ENCODE measurements around the gene KCNT1.
A peak's percentile ranks its signal among the peaks of the same experiment; 100 is the strongest.

The KCNT1 gene

DNA sequence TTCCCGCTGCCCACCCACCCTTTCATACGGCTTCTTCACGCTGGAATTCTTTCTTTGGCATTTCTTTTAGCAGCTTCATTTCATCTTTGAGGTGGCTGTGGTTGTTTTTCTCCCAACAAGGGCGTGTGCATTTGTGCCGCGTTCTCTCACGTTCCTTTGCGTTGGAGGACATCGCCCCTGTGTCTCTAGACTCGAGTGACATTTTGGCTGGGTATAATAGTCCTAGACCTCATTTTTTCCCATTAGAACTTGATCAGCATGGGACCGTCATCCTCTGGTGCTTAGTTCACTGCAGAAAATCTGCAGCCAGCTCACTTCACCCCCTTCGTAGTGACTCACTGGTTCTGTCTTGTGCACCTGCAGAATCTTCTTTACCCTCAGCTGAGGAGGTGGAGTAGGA is 29.5 kb downstream of the KCNT1 start:
- TF ChIP-seq Cebpa-rat (IDR thresholded peaks at IDR 0.05), result no peak
- Histone ChIP-seq H4K20me1 (no peaks in the 10 kb centered on the region), H3K4me1 (no peaks in the 10 kb centered on the region), H3K4me2 (no peak overlapping the region), H3K36me3 (no peaks in the 10 kb centered on the region), H3K27me3 (peaks cover 7% of the 10 kb centered on the region; the same call in 1 of the 2 replicates), H3K9ac (no peak overlapping the region), H3K27ac (no peak overlapping the region), H3K4me3 (no peak overlapping the region), H3K9me3 (peaks cover 17% of the 10 kb centered on the region)

DNA sequence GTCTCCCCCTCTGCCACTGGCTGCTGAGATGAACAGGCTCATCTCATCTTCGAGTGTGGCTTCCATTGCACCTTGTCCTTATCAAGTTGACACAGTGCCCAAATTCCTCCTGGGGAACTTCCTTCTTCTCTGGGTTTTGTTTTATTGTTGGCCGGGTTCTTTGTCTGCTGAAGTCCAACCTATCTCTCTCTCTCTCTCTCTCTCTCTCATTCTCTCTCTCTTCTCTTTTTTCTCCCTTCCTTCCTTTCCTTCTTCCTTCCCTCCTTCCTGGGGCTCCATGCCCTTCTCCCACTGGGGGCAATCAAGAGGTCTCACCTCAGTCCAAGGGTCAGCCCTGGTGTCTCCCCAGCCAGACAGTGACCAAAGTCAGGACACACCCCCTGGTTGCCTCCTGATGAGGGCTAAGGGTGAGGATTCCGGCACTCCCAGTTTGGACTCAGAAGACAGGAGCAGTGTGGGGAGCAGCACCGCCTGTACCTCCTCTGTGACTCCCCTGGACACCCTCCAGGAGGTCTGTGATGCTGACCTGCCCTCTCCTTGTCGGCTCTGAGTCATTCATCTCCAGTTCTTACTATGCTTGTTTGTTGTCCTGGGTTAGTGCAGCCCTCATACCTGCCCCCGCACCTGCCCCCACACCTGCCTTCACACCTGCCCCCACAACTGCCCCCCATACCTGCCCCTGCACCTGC is 30.7 kb downstream of the KCNT1 start:
- no peaks in the 10 kb centered on the region for H4K20me1 ChIP-seq
- peaks cover 12% of the 10 kb centered on the region; the same call in 1 of the 2 replicates for H3K27me3 ChIP-seq
- peaks cover 17% of the 10 kb centered on the region for H3K9me3 ChIP-seq
- no peak overlapping the region for H3K27ac ChIP-seq
- no peak overlapping the region for H3K4me3 ChIP-seq
- TF ChIP-seq Cebpa-rat (IDR thresholded peaks at IDR 0.05), result no peak
- peaks cover 5% of the 10 kb centered on the region for H3K4me1 ChIP-seq
- H3K36me3 ChIP-seq, result no peaks in the 10 kb centered on the region
- H3K9ac ChIP-seq, result no peak overlapping the region
- no peak overlapping the region for H3K4me2 ChIP-seq

DNA sequence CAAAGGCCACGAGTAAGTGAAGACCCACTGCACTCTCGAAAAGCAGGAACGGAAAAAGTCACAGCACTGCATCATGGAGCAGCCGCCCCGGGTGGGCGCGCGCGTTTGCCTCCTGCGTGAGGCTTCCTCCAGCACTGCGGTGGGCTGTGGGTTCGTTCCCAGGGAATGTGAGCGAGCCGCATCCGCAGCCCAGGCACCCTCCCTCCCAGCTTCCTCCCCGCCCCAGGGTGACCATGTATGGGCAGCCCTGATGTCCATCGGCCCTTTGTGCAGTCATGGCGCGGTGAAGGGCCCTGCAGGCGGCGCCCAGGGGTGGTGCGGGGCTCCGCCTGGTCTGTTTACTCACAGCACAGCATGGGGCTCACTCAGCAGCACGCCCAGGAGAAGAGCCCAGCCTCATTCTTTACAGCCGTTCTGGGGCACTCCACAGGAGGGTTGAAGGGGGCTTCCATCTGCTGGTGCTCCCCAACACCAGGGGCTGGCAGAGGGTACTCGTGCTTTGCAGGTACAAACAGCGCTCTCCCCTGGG is 32.7 kb downstream of the KCNT1 start:
- Histone ChIP-seq H3K4me3 (no peak overlapping the region), H3K4me1 (peaks cover 16% of the 10 kb centered on the region), H3K9ac (no peak overlapping the region), H3K9me3 (peaks cover 17% of the 10 kb centered on the region), H3K27me3 (peaks cover 8% of the 10 kb centered on the region; the same call in 1 of the 2 replicates), H3K36me3 (no peaks in the 10 kb centered on the region), H3K4me2 (no peak overlapping the region), H3K27ac (no peak overlapping the region), H4K20me1 (no peaks in the 10 kb centered on the region)
- no peak for TF ChIP-seq Cebpa-rat (IDR thresholded peaks at IDR 0.05)

DNA sequence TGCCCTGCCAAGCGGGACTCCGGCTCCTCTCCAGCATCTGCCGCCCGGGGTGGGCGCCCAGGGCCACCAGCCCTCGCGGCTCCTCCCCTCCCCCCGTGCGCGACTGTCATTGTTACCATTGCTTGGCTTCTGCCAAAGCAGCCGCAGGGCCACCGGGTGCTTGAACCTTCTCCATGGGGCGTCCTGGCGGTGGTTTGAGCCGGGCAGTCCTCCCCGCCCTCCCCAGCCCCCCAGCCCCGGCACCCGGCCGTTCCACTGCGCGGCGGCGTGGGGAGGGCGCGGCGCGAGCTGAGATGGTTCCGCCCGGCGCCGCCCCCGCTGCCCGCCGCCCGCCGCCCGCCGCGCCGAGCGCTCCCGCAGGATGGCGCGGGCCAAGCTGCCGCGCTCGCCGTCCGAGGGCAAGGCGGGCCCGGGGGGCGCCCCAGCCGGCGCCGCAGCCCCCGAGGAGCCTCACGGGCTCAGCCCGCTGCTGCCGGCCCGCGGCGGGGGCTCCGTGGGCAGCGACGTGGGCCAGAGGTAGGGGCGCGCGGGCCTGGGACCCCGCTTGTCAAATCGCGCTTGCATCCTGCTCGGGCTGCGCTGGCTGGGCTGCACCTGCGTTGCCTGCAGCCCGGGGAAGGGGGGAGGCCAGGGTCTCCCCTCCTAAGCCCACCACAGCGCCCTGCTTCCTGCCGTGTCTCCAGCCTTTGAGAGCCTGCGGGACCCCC is 34.4 kb downstream of the KCNT1 start:
- H3K9ac ChIP-seq, result no peak overlapping the region
- TF ChIP-seq Cebpa-rat (IDR thresholded peaks at IDR 0.05), result no peak

DNA sequence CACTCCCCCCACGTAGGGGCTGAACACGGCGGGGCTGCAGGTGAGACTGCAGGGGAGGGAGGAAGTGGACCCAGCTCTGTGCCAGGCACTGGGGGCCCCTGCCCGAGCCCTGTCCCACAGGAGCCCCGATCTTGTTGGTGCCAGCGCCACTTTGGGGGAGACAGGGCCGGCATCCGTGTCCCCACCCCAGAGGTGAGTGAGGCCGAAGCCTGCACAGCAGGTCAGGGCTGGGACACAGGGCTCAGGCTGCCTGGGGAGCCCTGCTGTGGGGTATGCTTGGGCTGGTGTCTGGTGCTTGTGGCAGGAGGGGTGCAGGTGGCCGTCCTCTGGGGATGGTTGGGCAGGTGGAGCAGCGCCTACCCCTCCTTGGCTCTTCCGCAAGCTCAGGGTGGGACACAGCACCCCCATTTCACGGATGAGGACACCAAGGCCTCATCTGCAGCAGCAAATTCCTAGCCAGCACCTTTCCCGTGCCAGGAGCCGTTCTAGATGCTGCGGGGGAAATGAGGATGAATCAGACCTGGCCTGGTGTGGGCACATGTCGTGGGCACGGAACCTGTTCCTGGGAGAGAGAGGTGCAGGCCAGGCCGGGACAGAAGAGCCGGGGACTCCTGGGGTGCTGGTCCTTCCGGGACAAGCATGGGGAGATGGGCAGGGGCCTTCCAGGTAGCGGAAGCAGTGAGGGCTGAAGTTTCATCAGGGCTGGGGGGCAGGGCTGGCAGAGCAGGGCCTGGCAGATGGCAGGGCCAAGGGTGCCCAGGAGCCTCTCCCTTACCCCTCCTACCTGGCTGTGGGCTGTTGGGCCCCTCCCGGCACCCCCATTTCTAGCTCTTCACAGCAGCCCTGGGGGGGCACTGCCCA is 35.2 kb downstream of the KCNT1 start:
- no peaks in the 10 kb centered on the region for H3K36me3 ChIP-seq
- no peak overlapping the region for H3K4me3 ChIP-seq
- TF ChIP-seq Cebpa-rat (IDR thresholded peaks at IDR 0.05), result no peak
- H3K4me1 ChIP-seq, result peaks cover 16% of the 10 kb centered on the region
- peaks cover 4% of the 10 kb centered on the region for H3K9me3 ChIP-seq
- H3K27ac ChIP-seq, result no peak overlapping the region
- H4K20me1 ChIP-seq, result no peaks in the 10 kb centered on the region
- H3K27me3 ChIP-seq, result peaks cover 8% of the 10 kb centered on the region; the same call in 1 of the 2 replicates
- H3K9ac ChIP-seq, result no peak overlapping the region
- H3K4me2 ChIP-seq, result peak overlapping the region; percentile 62

More for the DNA sequence above, 34.4 kb downstream of the KCNT1 start:
- peaks cover 10% of the 10 kb centered on the region for H3K9me3 ChIP-seq
- peaks cover 8% of the 10 kb centered on the region; the same call in 1 of the 2 replicates for H3K27me3 ChIP-seq
- H3K36me3 ChIP-seq, result no peaks in the 10 kb centered on the region
- H3K4me2 ChIP-seq, result no peak overlapping the region
- peaks cover 16% of the 10 kb centered on the region for H3K4me1 ChIP-seq
- H3K4me3 ChIP-seq, result no peak overlapping the region
- H3K27ac ChIP-seq, result no peak overlapping the region
- H4K20me1 ChIP-seq, result no peaks in the 10 kb centered on the region

DNA sequence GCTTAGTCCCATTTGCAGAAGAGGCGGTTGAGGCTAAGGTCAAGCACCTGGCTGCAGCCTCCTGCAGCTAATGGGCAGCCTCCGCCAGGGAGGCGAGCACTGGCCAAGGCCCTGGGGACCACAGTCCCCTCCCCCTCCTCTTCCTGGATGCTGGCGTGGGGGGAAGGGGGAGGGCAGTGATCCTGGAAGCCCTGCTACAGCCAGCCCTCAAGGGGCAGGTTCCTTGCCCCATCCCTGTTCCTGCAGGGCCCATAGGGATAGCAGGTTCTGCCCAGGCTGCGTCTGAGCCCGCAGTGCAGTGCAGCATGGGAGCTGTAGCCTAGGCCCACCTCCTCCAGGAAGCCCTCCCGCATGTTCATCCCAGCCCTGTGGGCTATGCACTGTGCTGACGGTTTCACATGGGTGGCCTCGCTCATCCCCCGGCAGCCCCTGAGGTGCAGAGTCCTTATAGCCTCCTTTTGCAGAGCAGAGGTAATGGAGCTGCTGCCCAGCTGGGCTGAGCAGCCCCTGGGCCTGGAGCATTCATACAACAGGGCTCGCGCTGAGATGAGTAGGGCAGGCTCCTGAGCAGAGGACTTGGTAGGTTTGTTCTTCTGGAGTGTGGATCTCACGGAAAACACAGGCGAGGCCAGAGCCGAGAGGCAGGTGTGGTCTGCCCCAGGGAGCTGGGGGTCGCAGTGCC is 36.0 kb downstream of the KCNT1 start:
- Histone ChIP-seq H3K9me3 (no peaks in the 10 kb centered on the region), H3K9ac (no peak overlapping the region), H3K4me3 (no peak overlapping the region), H3K4me2 (peak overlapping the region; percentile 62), H4K20me1 (no peaks in the 10 kb centered on the region), H3K36me3 (no peaks in the 10 kb centered on the region), H3K4me1 (peaks cover 16% of the 10 kb centered on the region), H3K27ac (no peak overlapping the region), H3K27me3 (peaks cover 8% of the 10 kb centered on the region; the same call in 1 of the 2 replicates)
- no peak for TF ChIP-seq Cebpa-rat (IDR thresholded peaks at IDR 0.05)

DNA sequence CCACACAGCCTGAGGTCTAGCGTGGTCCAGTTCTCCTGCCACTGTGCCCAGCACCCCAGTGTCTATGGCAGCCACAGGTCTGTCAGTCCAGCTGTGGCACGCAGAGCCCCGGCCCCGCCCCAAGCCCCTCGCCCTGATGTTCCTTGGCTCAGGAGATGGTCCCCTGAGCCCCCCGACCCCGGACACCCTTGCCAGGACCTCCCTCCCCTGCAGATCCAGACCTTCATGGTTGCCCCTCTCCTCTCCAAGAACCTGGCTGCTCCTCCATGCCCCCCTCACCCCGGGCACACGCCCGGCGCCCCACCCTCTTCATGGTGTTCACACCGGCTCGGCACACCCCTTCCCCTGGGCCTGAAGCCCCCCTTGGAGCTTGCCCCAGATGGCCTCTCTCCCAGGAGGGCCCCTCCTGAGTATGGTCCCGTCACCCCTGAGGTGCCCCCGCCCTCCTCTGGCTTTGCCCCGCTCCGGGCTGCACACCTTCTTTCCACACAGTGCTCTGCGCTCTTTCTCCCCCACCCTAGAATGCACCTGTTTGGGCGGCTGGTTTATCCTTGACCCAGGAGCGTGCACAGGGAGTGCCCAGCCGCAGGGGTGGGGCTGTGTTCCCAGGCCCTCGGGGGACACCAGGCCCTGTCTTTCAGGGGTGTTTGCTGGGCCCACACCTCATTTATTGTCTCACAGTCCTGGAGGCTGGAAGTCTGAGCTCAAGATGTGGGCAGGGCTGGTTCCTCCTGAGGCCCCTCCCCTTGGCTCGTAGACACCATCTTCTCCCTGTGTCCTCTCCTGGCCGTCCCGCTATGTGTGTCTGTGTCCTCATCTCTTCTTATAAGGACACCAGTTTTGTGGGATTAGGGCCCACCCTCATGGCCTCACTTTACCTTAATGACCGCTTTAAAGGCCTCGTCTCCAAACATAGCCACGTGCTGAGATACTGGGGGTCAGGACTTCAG is 37.6 kb downstream of the KCNT1 start:
- no peaks in the 10 kb centered on the region for H4K20me1 ChIP-seq
- no peak for TF ChIP-seq Cebpa-rat (IDR thresholded peaks at IDR 0.05)
- H3K9me3 ChIP-seq, result no peaks in the 10 kb centered on the region
- H3K4me2 ChIP-seq, result no peak overlapping the region
- no peak overlapping the region for H3K4me3 ChIP-seq
- H3K9ac ChIP-seq, result no peak overlapping the region
- H3K27me3 ChIP-seq, result peaks cover 8% of the 10 kb centered on the region; the same call in 1 of the 2 replicates
- H3K27ac ChIP-seq, result no peak overlapping the region
- H3K4me1 ChIP-seq, result peaks cover 16% of the 10 kb centered on the region
- no peaks in the 10 kb centered on the region for H3K36me3 ChIP-seq

Measured in BLaER1 (cell line).